ENCODE data around the gene PRRT3.
"Not testable (repeated sequence)": the region's sequence is repeated elsewhere in the genome, so short reads cannot be mapped to it uniquely, and the experiment has no call there.

PRRT3 gene

DNA sequence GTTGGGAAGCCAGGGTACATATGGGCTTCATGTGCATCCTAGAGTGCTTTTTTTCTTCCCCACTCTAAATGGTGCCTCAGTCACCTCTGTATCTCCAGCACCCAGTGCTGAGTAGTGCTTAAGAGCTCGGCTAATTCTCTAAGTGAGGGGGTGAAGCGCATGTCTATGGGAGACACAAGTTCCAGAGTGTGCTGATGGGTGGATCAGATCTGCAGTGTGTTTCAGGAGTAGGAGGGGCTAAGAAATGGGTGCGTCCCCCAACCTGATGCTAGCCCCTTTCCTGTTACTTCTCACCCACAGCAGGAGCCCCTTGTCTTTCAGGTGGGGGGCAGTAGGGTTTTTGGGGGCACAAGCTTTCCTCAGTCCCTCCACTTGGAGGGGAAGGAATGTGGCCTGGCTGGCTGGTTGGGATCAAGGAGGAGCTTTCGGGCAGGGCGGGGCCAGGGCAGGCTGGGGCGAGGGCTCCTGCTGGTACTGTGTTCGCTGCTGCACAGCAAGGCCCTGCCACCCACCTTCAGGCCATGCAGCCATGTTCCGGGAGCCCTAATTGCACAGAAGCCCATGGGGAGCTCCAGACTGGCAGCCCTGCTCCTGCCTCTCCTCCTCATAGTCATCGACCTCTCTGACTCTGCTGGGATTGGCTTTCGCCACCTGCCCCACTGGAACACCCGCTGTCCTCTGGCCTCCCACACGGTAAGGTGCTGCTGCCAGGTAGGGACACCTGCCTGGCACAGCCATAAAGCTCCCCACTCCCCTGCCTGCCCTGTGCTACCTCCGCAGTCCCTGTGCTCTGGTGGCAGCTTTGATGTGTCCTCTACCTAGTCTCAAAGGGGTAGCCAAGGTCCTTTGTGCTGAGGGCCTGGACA is 49.6 kb downstream of the PRRT3 start, which contains the start of gene IL17RE:
Gene IL17RE (plus strand): TSS at position 477 of the 866 bp plus-strand sequence. CDS start 85 bp downstream, at position 562.
- DNase-seq (ENCODE audit: extremely low spot score), result no peak
- CTCF ChIA-PET, result interaction anchor here (0.7 to 1.1 kb wide), 2 partner anchors 11 to 30 kb away, joined by 3 read pairs; no protein-coding TSS in a partner anchor
- POLR2A ChIA-PET, result interaction anchor here (0.9 to 1.6 kb wide), 5 partner anchors 9 to 123 kb away, joined by 3 to 6 read pairs (median 3); partner anchors contain the start of gene CRELD1
- TF ChIP-seq ELF4 (IDR thresholded peaks at IDR 0.05), result no peak
- no peak for TF ChIP-seq CTBP1 (IDR thresholded peaks at IDR 0.05; ENCODE audit: borderline replicate concordance)
- no peak for TF ChIP-seq ARNT (IDR thresholded peaks at IDR 0.05)
- TF ChIP-seq FOXK2 (IDR thresholded peaks at IDR 0.05), result no peak
- no peak for TF ChIP-seq SP1 (IDR thresholded peaks at IDR 0.05)
- no peak for TF ChIP-seq HDGF (IDR thresholded peaks at IDR 0.05; ENCODE audit: borderline replicate concordance)
- no peak for TF ChIP-seq L3MBTL2 (conservative IDR thresholded peaks at IDR 0.05)
- TF ChIP-seq LEF1 (IDR thresholded peaks at IDR 0.05; ENCODE audit: borderline replicate concordance), result no peak
- TF ChIP-seq TARDBP (IDR thresholded peaks at IDR 0.05), result no peak
- no peak for TF ChIP-seq BHLHE40 (IDR thresholded peaks at IDR 0.05; ENCODE audit: borderline replicate concordance)
- no peak for TF ChIP-seq FOXM1 (IDR thresholded peaks at IDR 0.05; ENCODE audit: borderline replicate concordance)
- TF ChIP-seq, protein P1, sequence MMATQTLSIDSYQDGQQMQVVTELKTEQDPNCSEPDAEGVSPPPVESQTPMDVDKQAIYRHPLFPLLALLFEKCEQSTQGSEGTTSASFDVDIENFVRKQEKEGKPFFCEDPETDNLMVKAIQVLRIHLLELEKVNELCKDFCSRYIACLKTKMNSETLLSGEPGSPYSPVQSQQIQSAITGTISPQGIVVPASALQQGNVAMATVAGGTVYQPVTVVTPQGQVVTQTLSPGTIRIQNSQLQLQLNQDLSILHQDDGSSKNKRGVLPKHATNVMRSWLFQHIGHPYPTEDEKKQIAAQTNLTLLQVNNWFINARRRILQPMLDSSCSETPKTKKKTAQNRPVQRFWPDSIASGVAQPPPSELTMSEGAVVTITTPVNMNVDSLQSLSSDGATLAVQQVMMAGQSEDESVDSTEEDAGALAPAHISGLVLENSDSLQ (IDR thresholded peaks at IDR 0.05), result no peak
- TF ChIP-seq NFRKB (IDR thresholded peaks at IDR 0.05), result no peak

DNA sequence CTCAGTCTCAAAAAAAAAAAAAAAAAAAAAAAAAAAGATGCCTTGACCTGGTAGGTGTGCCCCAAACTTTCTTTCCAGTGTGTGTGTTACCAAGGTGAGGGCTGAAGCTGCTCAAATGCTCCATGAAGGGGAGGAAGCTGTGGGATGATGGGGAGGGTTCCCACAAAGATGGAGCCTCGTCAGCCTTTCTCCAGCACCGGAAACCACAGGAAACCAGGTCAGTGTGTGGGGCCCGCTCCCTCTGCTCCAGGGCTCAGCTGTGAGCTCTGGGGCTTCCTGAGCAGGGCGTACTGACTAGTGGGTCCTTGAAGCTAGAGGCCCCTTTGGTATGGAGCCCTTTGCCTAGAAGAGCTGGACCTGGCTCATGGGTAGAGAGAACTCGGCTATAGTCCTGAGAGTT is 50.2 kb downstream of the PRRT3 start:
- DNase-seq (ENCODE audit: extremely low spot score), result no peak
- ChIA-PET CTCF (interaction anchor here (1.1 kb wide), 1 partner anchor 30 kb away, joined by 3 read pairs; no protein-coding TSS in a partner anchor), POLR2A (interaction anchor here (1.4 to 1.6 kb wide), 3 partner anchors 9 to 31 kb away, joined by 3 to 6 read pairs (median 6); partner anchors contain the start of gene CRELD1)
- TF ChIP-seq SP1 (IDR thresholded peaks at IDR 0.05) (no peak), CTBP1 (IDR thresholded peaks at IDR 0.05; ENCODE audit: borderline replicate concordance) (no peak), ZNF384 (IDR thresholded peaks at IDR 0.05) (no peak), LEF1 (IDR thresholded peaks at IDR 0.05; ENCODE audit: borderline replicate concordance) (no peak), L3MBTL2 (conservative IDR thresholded peaks at IDR 0.05) (no peak), ARNT (IDR thresholded peaks at IDR 0.05) (no peak), FOXK2 (IDR thresholded peaks at IDR 0.05) (no peak), ELF4 (IDR thresholded peaks at IDR 0.05) (no peak), FOXA1 (IDR thresholded peaks at IDR 0.05) (no peak), HDGF (IDR thresholded peaks at IDR 0.05; ENCODE audit: borderline replicate concordance) (no peak), BHLHE40 (IDR thresholded peaks at IDR 0.05; ENCODE audit: borderline replicate concordance) (no peak), FOXM1 (IDR thresholded peaks at IDR 0.05; ENCODE audit: borderline replicate concordance) (no peak), NFRKB (IDR thresholded peaks at IDR 0.05) (no peak), TARDBP (IDR thresholded peaks at IDR 0.05) (no peak), SUZ12 (IDR thresholded peaks at IDR 0.05) (no peak)
- TF ChIP-seq, protein P1 (IDR thresholded peaks at IDR 0.05), result no peak

DNA sequence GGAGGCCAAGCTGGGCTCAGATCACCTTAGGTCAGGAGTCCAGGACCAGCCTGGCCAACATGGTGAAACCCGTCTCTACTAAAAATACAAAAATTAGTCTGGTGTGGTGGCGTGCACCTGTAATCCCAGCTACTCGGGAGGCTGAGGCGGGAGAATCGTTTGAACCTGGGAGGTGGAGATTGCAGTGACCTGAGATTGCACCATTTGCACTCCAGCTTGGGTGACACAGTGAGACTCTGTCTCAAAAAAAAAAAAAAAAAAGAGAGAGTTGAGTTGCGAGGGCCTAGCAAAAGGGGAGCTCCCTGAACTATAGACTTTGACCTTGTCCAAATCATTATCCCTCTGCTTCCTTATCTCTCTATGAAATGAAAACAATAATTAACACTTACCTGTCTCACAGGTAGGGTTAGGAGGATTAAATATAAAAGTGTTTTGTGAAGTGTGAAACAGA is 51.2 kb downstream of the PRRT3 start:
- POLR2A ChIA-PET, result interaction anchor here (0.7 to 1.4 kb wide), 2 partner anchors 8 to 58 kb away, joined by 3 read pairs; no protein-coding TSS in a partner anchor
- CTCF ChIA-PET; DNase-seq (ENCODE audit: extremely low spot score): not testable (repeated sequence)

DNA sequence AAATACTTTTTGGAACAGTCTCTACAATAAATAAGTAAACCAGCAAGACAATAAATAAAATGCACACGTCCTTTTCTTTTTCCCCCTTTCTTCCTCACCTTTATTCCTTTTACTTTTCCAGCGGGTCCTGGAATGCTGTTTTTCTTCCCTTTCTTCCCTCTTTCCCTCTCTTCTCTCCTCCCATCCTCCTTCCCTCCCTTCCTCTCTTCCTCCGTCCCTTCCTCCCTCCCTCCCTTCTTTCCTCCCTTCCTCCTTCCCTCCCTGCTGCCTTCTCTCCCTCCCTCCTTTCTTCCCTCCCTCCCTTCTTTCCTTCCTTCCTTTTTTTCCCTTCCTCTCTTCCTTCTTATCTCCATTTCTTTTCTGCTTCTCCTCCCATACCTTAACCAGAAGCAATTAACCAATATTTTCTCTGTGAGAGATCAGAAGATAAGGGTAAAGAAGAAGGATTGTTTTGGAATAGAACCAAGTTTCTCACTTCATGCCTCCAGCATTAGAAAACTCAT is 52.9 kb downstream of the PRRT3 start:
- no peak for TF ChIP-seq ZNF384 (IDR thresholded peaks at IDR 0.05)
- TF ChIP-seq CTBP1 (IDR thresholded peaks at IDR 0.05; ENCODE audit: borderline replicate concordance), result no peak
- TF ChIP-seq TARDBP (IDR thresholded peaks at IDR 0.05), result no peak
- TF ChIP-seq FOXM1 (IDR thresholded peaks at IDR 0.05; ENCODE audit: borderline replicate concordance), result no peak
- no peak for TF ChIP-seq ARNT (IDR thresholded peaks at IDR 0.05)
- no peak for TF ChIP-seq FOXK2 (IDR thresholded peaks at IDR 0.05)
- no peak for TF ChIP-seq NFRKB (IDR thresholded peaks at IDR 0.05)
- no peak for TF ChIP-seq HDGF (IDR thresholded peaks at IDR 0.05; ENCODE audit: borderline replicate concordance)
- TF ChIP-seq SUZ12 (IDR thresholded peaks at IDR 0.05), result no peak
- TF ChIP-seq ELF4 (IDR thresholded peaks at IDR 0.05), result no peak
- TF ChIP-seq FOXA1 (IDR thresholded peaks at IDR 0.05), result no peak
- TF ChIP-seq SP1 (IDR thresholded peaks at IDR 0.05), result no peak
- no peak for TF ChIP-seq BHLHE40 (IDR thresholded peaks at IDR 0.05; ENCODE audit: borderline replicate concordance)
- TF ChIP-seq LEF1 (IDR thresholded peaks at IDR 0.05; ENCODE audit: borderline replicate concordance), result no peak
- TF ChIP-seq, protein P1 (IDR thresholded peaks at IDR 0.05), result no peak
- no peak for TF ChIP-seq L3MBTL2 (conservative IDR thresholded peaks at IDR 0.05)
- POLR2A ChIA-PET, result no interaction called here
- DNase-seq (ENCODE audit: extremely low spot score), result no peak
- CTCF ChIA-PET, result no interaction called here

DNA sequence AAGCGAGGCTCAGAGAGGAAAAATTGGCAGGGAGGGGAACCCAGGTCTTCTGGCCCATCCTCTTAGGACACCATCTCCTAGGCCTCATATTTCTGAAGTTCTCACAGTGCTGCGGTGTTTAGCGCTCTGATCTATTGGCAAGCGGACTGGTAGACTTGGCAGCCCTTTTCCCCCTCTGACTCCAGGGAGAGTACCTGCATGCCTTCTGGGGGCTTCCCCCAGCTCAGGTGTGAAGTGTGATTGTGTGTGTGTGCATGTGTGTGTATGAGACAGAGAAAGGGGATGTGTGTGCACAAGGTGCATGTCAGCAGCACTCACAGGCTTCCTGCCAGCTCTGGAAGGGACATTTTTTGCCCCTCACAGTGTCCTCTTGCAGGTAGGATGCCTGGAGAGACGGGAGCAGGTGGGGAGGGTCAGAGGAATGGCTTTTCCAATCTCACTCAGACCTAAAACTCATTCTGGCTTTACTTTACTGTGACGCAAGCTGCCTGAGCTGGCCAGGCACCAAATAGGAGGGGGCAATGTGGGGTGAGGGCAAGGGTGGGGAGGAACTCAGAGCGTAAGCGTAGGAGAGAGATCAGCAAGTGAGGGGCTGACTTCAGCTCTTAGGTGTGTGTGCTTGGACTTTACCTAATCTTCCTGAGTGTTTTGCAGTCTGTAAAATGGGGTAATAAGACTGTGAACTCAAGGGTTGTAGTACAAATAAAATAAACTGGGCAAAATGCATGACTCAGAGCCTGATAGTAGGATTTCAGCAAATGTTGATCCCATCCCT is 53.6 kb downstream of the PRRT3 start:
- no peak for DNase-seq (ENCODE audit: extremely low spot score)
- CTCF ChIA-PET, result no interaction called here
- TF ChIP-seq FOXM1 (IDR thresholded peaks at IDR 0.05; ENCODE audit: borderline replicate concordance), result no peak
- TF ChIP-seq LEF1 (IDR thresholded peaks at IDR 0.05; ENCODE audit: borderline replicate concordance), result no peak
- no peak for TF ChIP-seq ARNT (IDR thresholded peaks at IDR 0.05)
- no peak for TF ChIP-seq NFRKB (IDR thresholded peaks at IDR 0.05)
- TF ChIP-seq FOXA1 (IDR thresholded peaks at IDR 0.05), result no peak
- TF ChIP-seq ELF4 (IDR thresholded peaks at IDR 0.05), result no peak
- POLR2A ChIA-PET, result no interaction called here

All from HEK293T (cell line).